Measurements from ENCODE around the gene FGR. TPM values are rescaled to one million over a fixed set of nuclear protein-coding genes. Genes with fewer than 3 reads are reported as not detected.

The FGR gene
- total RNA-seq, 1 donor from 2014 or later = 0.13 TPM

GRCh38 chr1:27589441-27589840, 45.5 kb downstream of the FGR start:
- no peak for DNase-seq (ENCODE audit: low read depth in 2 of 2)

- peak; percentile 69 to 71 for DNase-seq (ENCODE audit: low read depth in 2 of 2)
These were observed 46.4 kb downstream of the FGR start for GRCh38 chr1:27588256-27589232.

GRCh38 chr1:27585684-27586083, 49.3 kb downstream of the FGR start:
- DNase-seq (ENCODE audit: low read depth in 2 of 2) = no peak

GRCh38 chr1:27584453-27584852, 50.5 kb downstream of the FGR start:
- DNase-seq (ENCODE audit: low read depth in 2 of 2) = no peak

- DNase-seq (ENCODE audit: low read depth in 2 of 2) = no peak
These were observed 51.5 kb downstream of the FGR start for GRCh38 chr1:27583479-27583878.

GRCh38 chr1:27581823-27582243, 53.2 kb downstream of the FGR start:
- DNase-seq (ENCODE audit: low read depth in 2 of 2) = no peak

DNA sequence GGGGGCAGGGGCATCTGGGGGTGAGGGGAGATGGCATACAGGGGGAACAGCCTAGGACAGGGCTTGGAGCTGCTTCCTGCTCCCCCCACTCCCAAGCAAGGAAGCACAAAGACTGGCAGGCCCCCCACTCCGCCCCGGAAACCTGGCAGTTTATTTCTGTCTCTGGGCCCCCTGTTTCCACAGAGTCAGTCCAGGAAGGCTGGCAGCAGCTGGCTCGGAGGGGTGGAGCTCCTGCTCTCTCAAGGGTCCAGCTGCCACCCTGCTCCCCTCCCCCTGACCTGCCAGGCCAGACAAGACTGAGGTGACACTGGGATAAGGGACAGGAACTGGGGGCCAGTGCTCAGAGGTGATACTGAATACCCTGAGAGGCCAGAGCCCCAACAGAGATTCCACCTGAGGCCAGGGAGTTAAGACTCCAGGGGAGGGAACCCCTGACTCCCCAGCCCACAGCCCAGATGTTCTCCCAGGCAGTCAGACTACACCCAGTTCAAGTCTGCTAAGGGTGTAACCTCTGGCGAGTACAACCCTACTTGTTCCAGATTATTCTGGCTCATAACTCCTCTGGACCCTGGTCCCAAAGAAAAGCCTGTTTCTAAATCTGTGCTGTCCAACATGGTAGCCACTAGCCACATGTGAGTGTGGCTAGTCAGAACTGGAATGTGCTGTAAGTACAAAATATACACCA, 57.3 kb downstream of the FGR start:
- DNase-seq (ENCODE audit: low read depth in 2 of 2) = peak in 1 of 2 donors; percentile 29

DNA sequence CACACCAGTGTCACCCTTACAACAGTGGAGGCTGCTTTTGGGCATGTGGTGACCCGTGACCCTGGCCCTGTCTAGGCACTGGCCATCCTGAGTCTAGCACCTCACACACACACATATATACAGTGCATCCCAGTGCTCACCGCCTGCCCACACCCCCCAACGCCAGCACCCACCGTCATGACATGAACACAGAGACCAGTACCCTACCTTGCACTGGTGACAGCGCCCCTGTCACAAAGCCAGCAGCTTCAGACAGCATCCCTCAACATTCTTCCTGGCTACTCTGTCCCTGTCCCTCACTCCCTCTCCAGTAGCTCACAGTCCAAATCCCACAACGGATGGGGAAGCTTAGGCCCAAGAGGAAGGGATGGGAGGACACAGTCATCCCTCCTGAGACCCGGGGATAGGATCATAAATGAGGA, 58.2 kb downstream of the FGR start:
- DNase-seq (ENCODE audit: low read depth in 2 of 2) = no peak

DNA sequence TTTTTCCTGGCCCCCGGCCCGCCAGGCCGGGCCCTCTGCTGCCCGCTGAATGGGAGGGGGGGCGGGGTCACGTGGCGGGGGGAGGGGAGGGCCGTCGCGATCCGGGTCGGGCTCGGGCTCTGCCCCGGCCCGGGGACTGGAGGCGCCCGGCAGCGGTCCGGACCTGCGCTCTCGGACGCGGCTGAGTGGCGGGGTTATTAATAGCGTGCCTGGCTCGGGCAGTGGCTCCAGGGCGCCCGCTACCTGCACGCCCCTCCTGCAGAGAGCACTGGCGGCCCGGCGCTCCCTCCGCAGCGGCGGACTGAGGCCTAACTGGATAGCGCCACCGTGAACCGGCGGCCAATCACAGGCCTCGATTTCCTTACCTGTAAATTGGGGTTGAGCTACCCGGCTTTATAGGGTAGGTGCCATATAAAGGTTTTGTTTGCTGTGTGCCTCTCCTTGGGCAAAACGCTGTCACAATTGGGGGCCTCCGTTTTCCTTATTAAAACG, 59.1 kb downstream of the FGR start:
- peak in 1 of 2 donors; percentile 76 for DNase-seq (ENCODE audit: low read depth in 2 of 2)

DNA sequence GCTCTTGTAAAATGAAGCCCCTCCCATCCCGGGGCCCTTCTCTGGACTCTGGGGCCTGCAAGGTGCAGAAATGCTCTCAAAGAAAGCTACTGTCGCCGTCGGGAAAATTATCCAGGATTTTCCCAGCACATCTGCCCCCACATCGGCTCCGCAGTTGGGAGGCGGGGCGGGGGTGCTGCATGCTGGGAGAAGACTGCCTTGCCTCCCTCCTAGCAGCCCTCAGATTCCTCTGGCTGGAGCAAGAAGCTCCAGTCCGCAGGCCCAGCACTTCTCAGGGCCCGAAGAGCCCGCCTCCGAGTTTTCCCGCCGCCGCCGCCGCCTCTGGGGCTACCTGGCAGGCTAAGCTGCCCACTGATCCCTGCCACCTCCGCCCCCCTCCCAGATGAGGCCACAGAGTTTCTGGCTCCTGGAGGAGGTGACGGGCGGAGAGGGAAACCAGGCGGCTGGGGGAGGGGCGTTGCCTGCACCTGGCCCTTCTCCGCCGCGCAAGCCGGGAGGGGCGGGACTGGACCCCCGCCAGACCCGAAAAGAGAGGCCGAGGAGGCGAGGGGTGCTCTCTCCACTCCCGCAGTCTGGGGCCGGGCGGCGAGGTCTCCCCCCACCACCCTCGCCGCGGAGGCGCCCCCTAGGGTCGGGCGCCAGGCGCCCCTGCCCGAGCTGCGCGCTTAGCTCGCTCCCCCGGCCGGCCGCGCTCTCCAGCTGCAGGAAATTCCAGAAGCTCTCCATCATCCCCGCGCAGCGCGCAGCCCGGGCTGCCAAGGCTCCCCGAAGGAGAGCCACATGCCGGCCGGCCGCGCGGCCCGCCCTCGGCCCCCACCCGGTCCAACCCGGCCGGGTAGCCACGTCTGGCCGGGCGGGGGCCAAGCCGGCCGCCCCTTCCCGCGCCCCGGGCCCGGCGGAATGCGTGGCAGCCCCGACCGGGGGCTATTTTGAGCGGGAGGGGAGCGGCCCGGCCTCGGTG, 59.8 kb downstream of the FGR start:
- DNase-seq (ENCODE audit: low read depth in 2 of 2) = peak in 1 of 2 donors; percentile 88

GRCh38 chr1:27574001-27574781, 60.8 kb downstream of the FGR start:
- DNase-seq (ENCODE audit: low read depth in 2 of 2) = no peak

GRCh38 chr1:27572679-27573426, 62.1 kb downstream of the FGR start:
- no peak for DNase-seq (ENCODE audit: low read depth in 2 of 2)

- no peak for DNase-seq (ENCODE audit: low read depth in 2 of 2)
These were observed 62.8 kb downstream of the FGR start for GRCh38 chr1:27572019-27572678.

DNA sequence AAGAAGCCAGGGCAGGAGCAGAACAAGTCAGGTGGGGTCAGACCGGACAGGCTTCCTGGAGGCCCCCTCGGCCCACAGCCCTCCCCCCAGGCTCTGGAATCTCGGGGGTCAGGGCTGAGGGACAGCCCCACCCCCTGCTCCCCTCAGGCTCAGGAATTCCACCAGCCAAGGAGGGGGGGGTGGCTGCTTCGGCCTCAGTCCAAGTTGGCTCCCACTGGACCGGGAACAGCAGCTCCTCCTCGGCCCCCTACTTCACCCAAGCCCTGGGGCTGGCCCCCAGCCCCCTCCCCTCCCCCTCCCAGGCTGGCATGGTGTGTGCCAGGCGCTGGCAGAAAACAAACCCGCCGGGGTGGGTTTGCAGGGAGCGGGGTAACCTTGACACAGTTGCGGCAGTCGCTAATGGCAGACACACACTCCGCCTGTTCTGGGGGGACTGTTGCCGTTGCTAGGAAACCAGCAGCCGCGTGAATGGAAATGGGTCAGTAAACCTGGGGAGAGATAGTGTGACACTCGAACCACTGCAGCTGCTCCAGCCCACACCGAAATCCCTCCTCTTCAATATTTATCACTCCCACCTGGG, 63.5 kb downstream of the FGR start:
- no peak for DNase-seq (ENCODE audit: low read depth in 2 of 2)

GRCh38 chr1:27570784-27571183, 64.2 kb downstream of the FGR start:
- DNase-seq (ENCODE audit: low read depth in 2 of 2) = no peak

- no peak for DNase-seq (ENCODE audit: low read depth in 2 of 2)
These were observed 64.6 kb downstream of the FGR start for GRCh38 chr1:27570356-27570755.

- no peak for DNase-seq (ENCODE audit: low read depth in 2 of 2)
These were observed 65.3 kb downstream of the FGR start for GRCh38 chr1:27569506-27570291.

GRCh38 chr1:27569088-27569460, 65.9 kb downstream of the FGR start:
- DNase-seq (ENCODE audit: low read depth in 2 of 2) = no peak

Measured in dermis microvascular lymphatic vessel endothelial cell (primary cell).